ENCODE data around the gene MRPL49.
A peak's percentile ranks its signal among the peaks of the same experiment; 100 is the strongest.

The MRPL49 gene

DNA sequence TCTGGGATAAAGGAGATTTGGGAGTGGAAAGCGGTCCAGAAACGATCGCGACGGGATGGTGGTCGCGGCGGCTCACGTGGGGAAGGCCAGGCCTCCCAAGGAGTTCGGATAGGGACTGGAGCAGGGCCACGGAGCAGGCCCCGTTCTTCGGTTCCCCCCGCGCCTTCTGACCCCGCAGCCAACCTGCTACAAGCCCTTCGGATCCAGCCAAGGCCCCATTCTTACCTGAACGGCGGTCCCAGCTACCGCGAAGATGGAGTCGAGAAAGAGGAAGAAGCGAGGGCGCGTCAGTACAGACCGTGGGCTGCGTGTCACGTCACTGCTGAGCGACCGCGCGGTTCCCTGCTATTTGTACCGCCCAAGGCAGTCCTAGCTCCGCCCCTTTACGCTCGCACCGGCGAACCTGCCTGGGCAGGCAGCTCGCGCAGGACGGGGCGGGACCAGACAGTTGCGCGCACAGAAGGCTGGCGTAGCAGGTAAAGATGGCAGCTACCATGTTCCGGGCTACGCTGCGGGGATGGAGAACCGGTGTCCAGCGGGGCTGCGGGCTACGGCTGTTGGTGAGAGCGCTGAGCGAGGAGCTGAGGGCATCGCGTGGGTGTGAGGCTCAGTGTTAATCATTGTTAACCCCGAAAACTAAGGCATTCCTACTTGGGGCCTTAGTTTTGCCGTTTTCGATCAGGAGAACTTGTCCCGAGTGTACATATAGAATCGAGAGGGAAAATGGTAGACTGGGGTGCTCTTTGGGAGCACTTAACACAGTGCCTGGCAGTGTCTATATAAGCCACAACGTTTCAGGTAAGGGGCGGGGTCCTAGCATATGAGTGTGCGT, at the start of gene MRPL49, which contains the start of gene FAU:
TSS of gene MRPL49 (plus strand) at position 457 of the 832 bp plus-strand sequence. CDS start at position 483, 26 bp downstream.
TSS of gene FAU (minus strand) at position 270 of the 832 bp plus-strand sequence. CDS start 321 bp downstream, outside the sequence.
- peak; percentile 97 for DNase-seq

DNA sequence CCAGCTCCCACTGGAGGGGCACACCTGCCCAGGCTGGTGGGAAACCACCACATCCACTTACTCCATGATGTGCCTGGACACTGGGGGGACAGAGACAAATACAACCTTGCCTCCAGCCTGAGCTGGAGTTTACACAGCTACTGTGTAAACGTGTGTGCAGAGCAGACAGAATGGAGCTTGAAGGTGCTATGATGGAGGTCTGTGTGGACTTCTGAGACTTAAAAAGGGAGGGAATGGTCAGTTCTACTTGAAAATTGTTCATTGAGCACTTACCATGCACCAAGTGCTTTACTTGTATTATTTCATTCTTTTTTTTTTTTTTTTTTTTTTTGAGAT, 49.5 kb upstream of the MRPL49 start:
- no peak for DNase-seq

DNA sequence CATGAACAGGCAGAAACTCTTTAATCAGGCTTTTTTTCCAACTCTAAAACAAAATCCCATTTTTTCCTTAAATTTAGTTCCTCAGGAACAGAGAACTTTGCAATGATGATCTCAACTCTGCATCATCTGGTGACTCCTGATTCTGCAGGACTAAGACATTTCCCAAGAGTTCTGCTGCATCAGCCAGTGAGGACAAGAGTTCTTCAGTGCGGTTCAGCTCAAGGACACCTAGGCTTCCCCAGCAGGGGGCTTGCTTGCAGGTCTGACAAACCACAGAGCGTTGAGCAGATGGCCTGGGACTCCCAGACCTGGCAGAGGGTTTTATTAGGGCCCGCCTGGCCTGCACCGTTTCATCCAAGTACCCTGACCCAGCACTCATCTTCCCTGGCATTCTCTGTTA, 44.7 kb upstream of the MRPL49 start:
- DNase-seq: no peak

DNA sequence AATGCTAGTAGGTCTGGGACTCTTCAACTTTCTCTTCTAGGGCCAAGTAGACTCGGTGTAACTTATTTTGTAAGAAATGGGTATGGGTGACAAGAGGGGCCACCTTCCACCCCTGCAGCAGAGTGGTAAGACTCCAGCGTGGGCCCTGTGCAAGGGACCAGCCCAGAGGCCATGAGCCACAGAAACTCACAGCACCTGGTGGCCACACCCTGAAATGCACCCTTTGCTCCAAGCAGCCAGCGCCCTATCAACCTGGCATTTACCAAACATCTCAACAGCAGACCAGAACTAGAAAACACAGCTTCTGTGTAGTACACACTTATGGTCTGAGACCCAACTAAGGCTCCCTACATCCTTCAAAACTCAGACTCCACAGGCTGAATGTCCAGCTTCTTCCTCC, 44.0 kb upstream of the MRPL49 start:
- DNase-seq: peak; percentile 29

DNA sequence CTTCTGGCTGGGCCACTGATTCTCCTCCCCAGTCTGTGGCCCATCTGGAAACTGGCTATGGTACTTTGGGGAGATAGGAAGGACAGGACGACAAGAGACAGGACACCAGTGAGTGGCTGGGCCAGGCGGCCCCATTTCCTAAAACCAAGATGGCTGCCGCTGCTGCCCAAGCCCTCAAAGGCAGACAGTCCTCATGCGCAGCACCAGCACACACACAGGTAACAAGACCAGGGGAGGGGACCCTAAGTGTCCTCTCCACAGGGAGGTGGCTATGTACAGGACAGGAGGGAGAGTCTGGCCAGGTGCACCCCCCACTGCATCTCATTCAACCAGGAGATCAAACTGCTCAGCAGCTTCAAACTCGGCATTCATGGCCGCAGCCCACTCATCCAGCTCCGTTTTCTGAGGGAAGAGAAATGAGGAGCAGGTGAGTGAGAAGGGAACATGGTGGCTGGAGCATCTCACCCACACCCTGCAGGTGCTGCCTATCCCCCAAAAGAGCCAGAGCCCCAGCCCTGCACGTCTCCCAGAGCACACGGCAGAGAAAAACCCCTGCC, 43.3 kb upstream of the MRPL49 start:
- no peak for DNase-seq

DNA sequence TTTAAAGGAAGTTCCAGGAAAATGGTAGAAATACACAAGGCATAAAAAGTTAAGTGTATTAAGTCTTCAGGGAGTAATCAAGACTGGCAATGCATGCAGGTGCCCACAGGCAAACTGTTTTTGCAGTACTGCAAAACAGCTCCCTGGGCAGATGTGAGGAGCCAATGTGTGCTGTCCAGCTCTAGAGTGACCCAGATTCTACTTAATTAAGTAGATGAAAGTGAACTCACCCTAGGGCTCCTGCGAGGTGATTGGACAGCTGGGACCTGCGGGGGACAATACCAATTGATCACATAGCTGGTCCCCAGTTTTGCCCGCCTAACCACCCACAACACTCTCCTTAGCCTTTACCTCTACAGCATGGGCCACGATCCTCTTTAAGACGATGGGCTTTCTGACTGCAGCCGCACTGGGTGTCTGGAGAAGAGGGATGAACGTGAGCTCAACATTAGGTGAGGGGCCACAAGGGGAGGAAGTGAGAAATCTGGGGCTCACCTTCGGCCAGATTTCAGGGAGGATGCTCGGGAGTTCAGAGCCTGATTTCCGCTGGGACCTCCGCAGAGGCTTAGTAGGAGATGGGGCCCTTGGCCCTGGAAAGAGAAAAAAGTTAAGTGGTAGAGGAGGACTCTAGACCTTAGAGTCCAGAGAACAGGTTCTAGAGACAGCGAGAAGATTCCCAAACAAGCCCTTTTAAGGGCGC, 38.8 kb upstream of the MRPL49 start:
- DNase-seq: no peak

DNA sequence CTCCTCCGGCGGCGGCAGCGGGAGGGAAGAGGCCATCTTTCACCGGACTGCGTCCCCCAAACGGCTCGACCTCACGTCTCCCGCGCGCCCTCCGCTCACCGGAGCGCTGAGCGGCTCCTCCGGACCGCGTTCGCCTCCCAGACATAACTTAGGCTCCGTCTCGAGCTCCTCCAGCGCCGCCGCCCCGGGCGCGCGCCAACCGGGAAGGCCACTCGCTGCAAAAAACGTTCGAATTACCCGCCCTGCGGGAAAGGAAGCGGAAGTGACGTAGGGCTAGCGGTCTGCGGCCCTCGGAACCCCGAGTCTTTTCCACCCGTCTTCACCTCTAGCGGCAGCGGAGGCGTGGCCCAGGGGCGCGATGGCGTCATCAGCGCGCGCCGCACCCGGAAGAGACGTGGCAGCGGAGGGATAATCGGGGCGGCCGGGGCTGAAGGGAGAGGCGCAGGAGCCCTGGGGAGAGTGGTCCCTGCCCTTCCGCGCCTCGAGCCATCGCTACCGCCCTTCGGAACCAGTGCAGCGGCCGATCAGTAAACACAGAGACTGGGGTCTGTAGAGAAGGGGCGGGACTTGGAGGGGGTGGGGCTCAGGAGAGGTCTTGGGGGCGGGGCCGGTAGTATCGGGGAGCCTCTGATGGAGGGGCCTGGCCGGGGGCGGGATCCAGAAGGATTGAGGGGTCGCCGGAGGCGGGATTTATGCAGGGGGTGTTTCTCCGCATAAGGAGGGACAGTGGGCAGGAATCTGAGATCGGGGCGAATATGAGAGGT, 38.1 kb upstream of the MRPL49 start, which contains the start of the genes CDCA5 and ZFPL1:
TSS of gene CDCA5 (minus strand) at position 207 of the 764 bp plus-strand sequence. CDS start at position 145, 62 bp downstream.
TSS of gene ZFPL1 (plus strand) at position 389 of the 764 bp plus-strand sequence. CDS start 477 bp downstream, outside the sequence.
- peak; percentile 95 for DNase-seq

DNA sequence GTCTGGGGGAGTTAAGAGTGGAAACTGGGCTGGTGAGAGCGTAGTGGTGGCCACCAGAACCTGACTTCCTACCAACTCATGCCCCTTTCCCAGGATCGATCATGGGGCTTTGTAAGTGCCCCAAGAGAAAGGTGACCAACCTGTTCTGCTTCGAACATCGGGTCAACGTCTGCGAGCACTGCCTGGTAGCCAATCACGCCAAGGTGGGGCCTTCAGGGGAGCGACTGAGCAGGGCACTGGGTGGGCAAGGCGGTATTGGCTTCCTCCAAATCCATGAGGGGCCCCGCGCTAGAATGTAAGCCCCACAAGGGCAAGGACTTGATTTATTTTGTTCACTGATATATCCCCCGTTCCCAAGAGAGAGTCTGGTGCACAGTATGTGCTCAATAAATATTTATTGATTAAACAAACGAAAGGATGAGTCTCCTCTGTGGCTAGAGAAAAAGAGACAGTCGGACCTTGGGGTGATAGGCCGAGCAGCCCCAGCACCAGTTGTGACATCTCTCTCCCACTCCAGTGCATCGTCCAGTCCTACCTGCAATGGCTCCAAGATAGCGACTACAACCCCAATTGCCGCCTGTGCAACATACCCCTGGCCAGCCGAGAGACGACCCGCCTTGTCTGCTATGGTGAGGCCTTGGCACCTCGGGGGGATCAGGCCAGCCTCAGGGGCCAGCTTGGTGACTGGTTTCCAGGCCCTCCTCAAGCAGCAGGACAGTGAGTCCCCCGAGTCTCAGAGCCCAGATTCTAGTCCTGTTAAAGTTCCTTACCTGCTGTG, 37.3 kb upstream of the MRPL49 start:
- DNase-seq: no peak

DNA sequence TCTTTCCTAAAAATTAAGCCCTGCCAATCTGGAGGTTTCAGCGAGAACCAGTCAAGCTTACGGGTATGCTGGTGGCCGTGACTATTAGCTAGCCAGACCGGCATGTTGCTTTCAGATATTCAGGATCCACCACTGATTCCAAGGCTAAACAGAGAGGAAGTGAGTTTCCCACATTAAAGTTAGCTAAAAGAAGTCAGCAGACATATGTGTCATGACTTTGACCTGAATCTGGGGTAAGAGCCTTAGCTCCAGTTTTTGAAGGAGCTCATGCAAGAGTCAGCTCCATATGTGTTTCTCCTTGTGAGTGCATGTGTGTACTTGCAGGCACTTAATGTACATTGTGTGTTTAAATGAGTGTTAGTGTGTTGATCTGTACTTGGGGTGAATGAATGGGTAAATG, 36.7 kb upstream of the MRPL49 start:
- no peak for DNase-seq

DNA sequence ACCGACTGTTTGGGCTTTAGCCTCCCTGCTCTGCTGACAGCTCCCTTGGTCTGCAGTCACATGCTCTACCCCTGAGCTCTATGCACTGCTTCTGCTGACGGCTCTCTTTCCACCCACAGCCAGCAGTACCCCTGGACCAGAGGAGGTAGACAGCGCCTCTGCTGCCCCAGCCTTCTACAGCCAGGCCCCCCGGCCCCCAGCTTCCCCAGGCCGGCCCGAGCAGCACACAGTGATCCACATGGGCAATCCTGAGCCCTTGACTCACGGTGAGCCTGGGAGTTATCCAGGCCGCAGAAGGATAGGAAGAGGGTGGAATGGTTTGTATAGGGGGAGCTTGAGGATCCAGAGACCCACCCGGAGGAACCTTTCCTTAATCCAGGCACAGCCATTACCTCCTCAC, 35.3 kb upstream of the MRPL49 start:
- DNase-seq: no peak

DNA sequence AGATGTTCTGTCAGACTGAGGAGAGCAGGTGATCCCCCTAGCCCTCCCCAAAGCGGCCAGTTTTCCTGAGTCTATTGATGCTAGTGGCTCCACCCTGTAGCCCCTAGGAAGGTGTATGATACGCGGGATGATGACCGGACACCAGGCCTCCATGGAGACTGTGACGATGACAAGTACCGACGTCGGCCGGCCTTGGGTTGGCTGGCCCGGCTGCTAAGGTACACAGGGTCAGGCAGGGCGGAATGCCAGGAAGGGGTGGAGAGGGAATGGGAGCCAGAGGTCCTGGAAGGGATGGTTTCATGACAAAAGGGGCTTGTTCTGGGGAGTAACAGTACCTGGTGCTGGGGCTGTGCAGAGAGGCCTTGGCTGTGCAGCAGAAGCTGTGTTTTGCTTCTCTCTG, 34.9 kb upstream of the MRPL49 start:
- DNase-seq: no peak

DNA sequence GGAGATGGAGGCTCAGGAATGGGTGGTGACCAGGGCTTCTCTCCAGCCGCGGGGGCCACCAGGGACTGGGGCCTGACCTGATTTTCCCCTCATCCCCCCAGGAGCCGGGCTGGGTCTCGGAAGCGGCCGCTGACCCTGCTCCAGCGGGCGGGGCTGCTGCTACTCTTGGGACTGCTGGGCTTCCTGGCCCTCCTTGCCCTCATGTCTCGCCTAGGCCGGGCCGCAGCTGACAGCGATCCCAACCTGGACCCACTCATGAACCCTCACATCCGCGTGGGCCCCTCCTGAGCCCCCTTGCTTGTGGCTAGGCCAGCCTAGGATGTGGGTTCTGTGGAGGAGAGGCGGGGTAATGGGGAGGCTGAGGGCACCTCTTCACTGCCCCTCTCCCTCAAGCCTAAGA, 34.3 kb upstream of the MRPL49 start:
- no peak for DNase-seq

DNA sequence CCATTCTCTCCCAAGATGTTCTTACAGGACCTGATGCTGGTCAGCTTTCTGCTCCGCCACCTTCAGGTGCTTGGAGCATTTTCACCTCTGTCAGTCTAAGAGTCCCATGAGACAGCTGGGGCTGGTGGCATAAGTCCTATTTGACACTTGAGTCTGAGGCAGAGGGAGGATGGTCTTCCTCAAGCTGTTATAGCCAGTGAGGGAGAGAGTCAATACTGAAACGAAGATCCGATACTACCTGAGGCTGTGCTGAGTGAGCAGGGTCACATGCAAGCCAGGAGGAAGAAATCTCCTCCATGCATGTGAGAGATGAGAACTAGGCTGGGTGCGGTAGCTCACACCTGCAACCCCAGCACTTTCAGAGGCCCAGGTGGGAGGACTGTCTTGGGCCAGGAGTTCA, 32.5 kb upstream of the MRPL49 start:
- no peak for DNase-seq

DNA sequence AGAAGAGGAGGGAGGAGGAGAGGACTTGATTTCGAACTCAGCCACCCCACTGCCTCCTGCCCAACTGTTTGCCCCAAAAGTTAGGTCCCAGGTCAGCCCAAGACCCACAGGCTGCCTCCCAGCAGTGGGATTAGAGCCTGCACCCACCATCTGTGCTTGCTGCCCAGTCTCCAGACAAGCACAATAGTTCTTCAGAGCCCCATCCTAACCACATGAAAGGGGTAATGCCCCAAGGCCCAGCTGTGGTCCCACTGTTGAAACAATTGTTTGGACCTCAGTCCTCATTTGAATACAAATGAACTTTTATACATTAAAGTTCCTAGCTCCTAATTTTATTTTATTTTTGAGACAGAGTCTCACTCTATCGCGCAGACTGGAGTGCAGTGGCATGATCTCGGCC, 31.5 kb upstream of the MRPL49 start:
- no peak for DNase-seq

DNA sequence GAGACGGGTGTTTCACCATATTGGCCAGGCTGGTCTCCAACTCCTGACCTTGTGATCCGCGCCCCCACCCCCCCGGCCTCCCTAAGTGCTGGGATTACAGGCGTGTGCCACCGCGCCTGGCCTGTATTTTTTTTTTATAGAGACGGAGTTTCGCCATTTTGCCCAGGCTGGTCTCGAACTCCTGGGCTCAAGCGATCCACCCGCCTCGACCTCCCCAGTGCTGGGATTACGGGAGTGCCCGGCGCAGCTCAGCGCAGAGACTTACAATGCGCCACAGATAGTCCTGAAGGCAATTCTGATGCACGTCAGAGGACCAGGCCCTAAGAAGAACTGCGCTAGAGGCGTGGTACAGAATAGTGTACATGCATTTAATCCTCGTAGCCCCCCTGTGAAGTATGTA, 26.7 kb upstream of the MRPL49 start:
- DNase-seq: no peak

DNA sequence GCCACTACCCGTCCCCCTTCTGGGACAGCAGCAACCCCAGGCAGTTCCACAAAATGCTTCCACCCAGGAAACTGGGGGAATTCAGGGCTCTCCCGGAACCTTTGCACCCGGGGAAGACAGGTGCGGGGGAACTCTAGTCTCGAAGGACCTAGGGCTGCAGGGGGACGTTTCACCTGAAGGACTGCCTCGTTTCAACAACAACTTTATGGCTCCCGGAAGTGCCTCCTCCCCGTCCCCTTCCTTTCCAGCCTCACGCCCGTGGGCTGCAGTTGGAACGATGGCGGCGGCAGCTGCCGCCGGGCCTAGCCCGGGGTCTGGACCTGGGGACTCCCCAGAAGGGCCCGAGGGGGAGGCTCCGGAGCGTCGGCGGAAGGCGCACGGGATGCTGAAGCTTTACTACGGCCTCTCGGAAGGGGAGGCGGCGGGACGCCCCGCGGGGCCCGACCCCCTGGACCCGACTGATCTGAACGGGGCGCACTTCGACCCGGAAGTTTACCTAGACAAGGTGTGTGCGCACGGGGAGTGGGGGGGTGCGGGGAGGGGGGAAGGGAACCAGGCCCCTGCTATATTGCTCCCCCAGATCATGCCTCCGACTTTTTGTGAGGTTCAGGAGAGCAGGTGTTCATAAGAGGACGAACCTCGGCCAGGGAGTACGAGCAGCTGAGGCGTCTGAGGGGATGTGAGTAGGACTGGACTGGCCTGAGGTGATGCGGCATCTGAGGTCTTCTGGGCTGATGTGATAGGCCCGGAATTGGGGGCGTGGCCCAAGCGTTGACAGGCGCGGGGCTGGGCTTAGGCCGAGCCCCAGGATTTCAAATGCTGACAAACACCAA, 25.9 kb upstream of the MRPL49 start, which contains the start of gene VPS51:
TSS of gene VPS51 (plus strand) at position 241 of the 833 bp plus-strand sequence. CDS start at position 278, 37 bp downstream.
- DNase-seq: peak; percentile 90

DNA sequence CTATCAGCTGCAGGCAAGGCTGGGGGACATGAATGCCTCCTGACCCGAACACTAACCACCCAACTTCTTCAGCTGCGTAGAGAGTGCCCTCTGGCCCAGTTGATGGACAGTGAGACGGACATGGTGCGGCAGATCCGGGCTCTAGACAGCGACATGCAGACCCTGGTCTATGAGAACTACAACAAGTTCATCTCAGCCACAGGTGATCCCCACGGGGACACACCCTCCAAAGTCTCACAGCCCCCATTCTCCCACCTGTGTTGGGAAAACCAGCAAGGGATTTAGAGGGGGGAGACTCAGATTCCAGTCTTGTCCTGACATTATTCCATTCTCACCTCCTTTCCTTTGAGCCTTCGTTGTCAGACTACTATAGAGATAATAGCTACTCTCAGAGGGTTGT, 25.2 kb upstream of the MRPL49 start:
- DNase-seq: no peak

DNA sequence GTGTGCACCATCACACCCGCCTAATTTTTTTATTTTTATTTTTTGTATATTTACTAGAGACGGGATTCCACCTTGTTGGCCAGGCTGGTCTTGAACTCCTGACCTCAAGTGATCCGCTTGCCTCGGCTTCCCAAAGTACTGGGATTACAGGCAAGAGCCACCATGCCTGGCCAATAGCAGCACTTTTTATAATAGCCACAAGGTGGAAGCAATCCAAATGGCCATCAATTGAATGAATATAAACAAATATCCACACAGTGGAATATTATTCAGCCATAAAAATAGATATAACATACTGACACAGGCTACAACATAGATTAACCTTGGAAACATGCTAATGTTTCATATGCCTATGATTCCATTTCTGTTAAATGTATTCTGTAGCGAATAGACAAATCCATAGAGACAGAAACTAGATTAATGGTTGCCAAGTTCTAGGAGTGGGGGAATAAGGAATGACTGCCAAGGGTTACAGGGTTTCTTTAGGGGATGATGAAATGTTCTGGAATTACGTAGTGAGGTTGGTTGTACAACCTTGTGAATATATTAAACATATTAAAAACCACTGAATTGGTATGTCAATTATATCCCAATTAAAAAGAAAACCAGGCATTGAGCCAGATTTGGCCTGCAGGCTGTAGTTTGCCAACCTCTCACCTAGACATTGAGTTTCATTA, 21.3 kb upstream of the MRPL49 start:
- no peak for DNase-seq

DNA sequence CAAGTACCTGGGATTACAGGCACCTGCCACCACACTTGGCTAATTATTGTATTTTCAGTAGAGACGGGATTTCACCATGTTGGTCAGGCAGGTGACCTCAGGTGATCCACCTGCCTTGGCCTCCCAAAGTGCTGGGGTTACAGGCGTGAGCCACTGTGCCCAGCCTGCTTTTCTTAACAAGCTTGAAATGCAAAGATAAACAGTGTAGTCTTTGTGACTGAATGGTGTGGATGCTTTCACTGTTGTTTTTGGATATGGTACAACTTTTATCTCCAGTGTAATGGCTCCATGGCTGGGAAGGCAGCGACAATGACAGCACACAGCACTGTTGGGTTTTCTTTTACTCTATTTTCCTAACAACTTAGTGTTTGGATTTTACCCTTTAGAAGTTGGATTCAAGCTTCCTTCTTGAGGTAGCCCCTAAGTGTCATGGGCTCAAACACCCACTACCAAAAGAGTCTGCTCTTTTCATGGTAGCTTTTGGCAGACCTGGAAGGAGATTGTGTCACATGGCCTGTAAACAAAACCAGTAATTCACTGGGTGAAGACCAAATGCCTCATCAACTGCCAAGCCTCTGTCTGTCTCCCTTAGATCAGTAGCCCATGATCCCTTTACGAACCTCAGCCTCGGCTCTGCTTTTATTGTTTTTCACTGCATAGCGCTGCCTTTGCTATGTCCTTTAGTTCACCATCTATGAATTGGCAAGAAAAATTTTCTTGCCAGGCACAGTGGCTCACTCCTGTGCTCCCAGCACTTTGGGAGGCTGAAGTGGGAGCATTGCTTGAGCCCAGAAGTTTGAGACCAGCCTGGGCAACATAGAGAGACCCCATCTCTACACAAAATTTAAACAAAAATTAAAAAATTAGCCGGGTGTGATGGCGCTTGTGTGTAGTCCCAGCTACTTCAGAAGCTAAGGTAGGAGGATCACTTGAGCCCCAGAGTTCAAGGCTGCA, 19.7 kb upstream of the MRPL49 start:
- peak; percentile 26 for DNase-seq
